ENCODE measurements around the gene GRIN2D.

GRCh38 chr19:48415395-48415794 is 21.9 kb downstream of the GRIN2D start:
- TF ChIP-seq ATF3 (IDR thresholded peaks at IDR 0.05; ENCODE audit: insufficient read depth, low read depth, low read length): no peak
- no peak for TF ChIP-seq EP300 (IDR thresholded peaks at IDR 0.05; ENCODE audit: borderline replicate concordance in 1 of 2, low read depth in 2 of 2, low read length in 2 of 2)
- no peak for TF ChIP-seq CTCF (IDR thresholded peaks at IDR 0.05; ENCODE audit: control extremely low read depth in 1 of 3, insufficient read depth in 1 of 3, low read depth in 1 of 3, low read length in 3 of 3)
- TF ChIP-seq USF2 (IDR thresholded peaks at IDR 0.05; ENCODE audit: low read length): no peak
- no peak for TF ChIP-seq POLR2AphosphoS5 (IDR thresholded peaks at IDR 0.05; ENCODE audit: low read depth, low read length)
- no peak for TF ChIP-seq EGR1 (IDR thresholded peaks at IDR 0.05; ENCODE audit: borderline replicate concordance, low read depth, low read length)
- TF ChIP-seq ZNF274 (IDR thresholded peaks at IDR 0.05; ENCODE audit: borderline replicate concordance, extremely low read depth, low read length): no peak

All from H1 (cell line).